CD14-positive monocyte (primary cell): ENCODE data around the gene TENM3. TPM values are rescaled to one million over a fixed set of nuclear protein-coding genes. Genes with fewer than 3 reads are reported as not detected.

Experiments used
- DNase-seq, 3 donors: peaks; one replicate each; pipeline ENCODE4 v3.0.0-alpha.2; 2011 to 2022
- H2AFZ ChIP-seq: 2 replicates; pipeline ENCODE4 v1.6.0; 2012; ENCODE audit warnings: mild to moderate bottlenecking, low read depth, low read length, inconsistent platforms; ENCODE audit not compliant: insufficient read depth, poor library complexity, severe bottlenecking
- H3K27ac ChIP-seq, 2 donors: 1 replicate in 1 of 2; 2 replicates in 1 of 2; pipeline ENCODE4 v1.5.1; 2012 to 2013; ENCODE audit warnings: low read length in 2 of 2, control low read depth in 1 of 2, inconsistent platforms in 1 of 2, low read depth in 1 of 2, mild to moderate bottlenecking in 1 of 2
- H3K27me3 ChIP-seq, 2 donors: one replicate each; pipeline versions ENCODE4 v1.6.0 to v1.6.1; 2011 to 2013; ENCODE audit warnings: low read length in 2 of 2; ENCODE audit not compliant: control insufficient read depth in 2 of 2, insufficient read depth in 2 of 2
- H3K36me3 ChIP-seq, 2 donors: replicated peaks in 1 of 2; 1 replicate in 1 of 2; 2 replicates in 1 of 2; pipeline versions ENCODE4 v1.5.1 to v1.6.1; 2012 to 2013; ENCODE audit warnings: low read length in 2 of 2, control low read depth in 1 of 2, inconsistent platforms in 1 of 2, mild to moderate bottlenecking in 1 of 2; ENCODE audit not compliant: insufficient read depth in 2 of 2, control insufficient read depth in 1 of 2
- H3K4me1 ChIP-seq, 2 donors: 1 replicate in 1 of 2; 2 replicates in 1 of 2; pipeline versions ENCODE4 v1.5.1 to v1.6.1; 2012 to 2013; ENCODE audit warnings: low read length in 2 of 2, control low read depth in 1 of 2, inconsistent platforms in 1 of 2, mild to moderate bottlenecking in 1 of 2, moderate library complexity in 1 of 2; ENCODE audit not compliant: insufficient read depth in 2 of 2, control insufficient read depth in 1 of 2
- H3K4me2 ChIP-seq: replicated peaks from 2 replicates; pipeline ENCODE3; 2012; ENCODE audit warnings: low read length, moderate library complexity, mild to moderate bottlenecking; ENCODE audit not compliant: poor library complexity, severe bottlenecking; ENCODE audit errors: extremely low read depth
- H3K4me3 ChIP-seq, 3 experiments: fragments of 200-600 bp in 1 of 3; sonication (generic) in 1 of 3; replicated peaks in 1 of 3; 1 replicate in 2 of 3; 2 replicates in 1 of 3; pipeline ENCODE4 v1.5.1; 2011 to 2013; ENCODE audit warnings: low read length in 3 of 3, mild to moderate bottlenecking in 3 of 3, control low read depth in 2 of 3, low read depth in 2 of 3, inconsistent platforms in 1 of 3, moderate library complexity in 1 of 3
- H3K79me2 ChIP-seq: 2 replicates; pipeline ENCODE4 v1.6.0; 2012; ENCODE audit warnings: mild to moderate bottlenecking, control low read depth, inconsistent platforms, low read length, moderate library complexity; ENCODE audit not compliant: insufficient read depth
- H3K9ac ChIP-seq: 2 replicates; pipeline ENCODE4 v1.6.0; 2017; ENCODE audit warnings: low read length, mild to moderate bottlenecking; ENCODE audit not compliant: insufficient read depth, poor library complexity, severe bottlenecking
- H3K9me3 ChIP-seq, 2 donors: replicated peaks in 1 of 2; 1 replicate in 1 of 2; 2 replicates in 1 of 2; pipeline versions ENCODE4 v1.5.1 to v1.6.1; 2012 to 2013; ENCODE audit warnings: low read length in 2 of 2, control low read depth in 1 of 2; ENCODE audit not compliant: control insufficient read depth in 1 of 2, insufficient read depth in 1 of 2
- H4K20me1 ChIP-seq: 2 replicates; pipeline ENCODE4 v1.6.0; 2012; ENCODE audit warnings: mild to moderate bottlenecking, low read length, control low read depth, moderate library complexity; ENCODE audit not compliant: insufficient read depth
- H3K27ac Mint-ChIP-seq, 7 donors: one replicate each; pipeline ENCODE4 v1.8.0; 2020; ENCODE audit warnings: mild to moderate bottlenecking in 7 of 7, mixed read lengths in 7 of 7, moderate library complexity in 6 of 7, inconsistent platforms in 2 of 7
- H3K27me3 Mint-ChIP-seq, 3 donors: one replicate each; pipeline ENCODE4 v1.8.0; 2021 to 2022; ENCODE audit warnings: low read depth in 3 of 3, mild to moderate bottlenecking in 3 of 3, mixed read lengths in 3 of 3, moderate library complexity in 3 of 3, inconsistent platforms in 1 of 3
- H3K36me3 Mint-ChIP-seq, 2 donors: one replicate each; pipeline ENCODE4 v1.8.0; 2020; ENCODE audit warnings: mixed read lengths in 2 of 2, inconsistent platforms in 1 of 2, mild to moderate bottlenecking in 1 of 2
- H3K4me1 Mint-ChIP-seq: one replicate; pipeline ENCODE4 v1.8.0; 2020; ENCODE audit warnings: mild to moderate bottlenecking, mixed read lengths
- H3K4me3 Mint-ChIP-seq, 2 donors: one replicate each; pipeline ENCODE4 v1.8.0; 2020; ENCODE audit warnings: mild to moderate bottlenecking in 2 of 2, mixed read lengths in 2 of 2, moderate library complexity in 1 of 2
- H3K9me3 Mint-ChIP-seq, 7 donors: one replicate each; pipeline ENCODE4 v1.8.0; 2020 to 2022; ENCODE audit warnings: mixed read lengths in 7 of 7, mild to moderate bottlenecking in 6 of 7, moderate library complexity in 6 of 7, inconsistent platforms in 2 of 7
- CTCF ChIP-seq: fragments of 200-600 bp; IDR thresholded peaks from one replicate; pipeline ENCODE4 v1.8.0; 2022; ENCODE audit warnings: antibody characterized with exemption, mild to moderate bottlenecking
- WGBS: methylation state at CpG from one replicate; pipeline ENCODE4 v1.1.5; 2013; ENCODE audit warnings: missing lambda C conversion rate; ENCODE audit not compliant: insufficient coverage; 5-methylcytosine and 5-hydroxymethylcytosine counted together
- intact Hi-C, 2 donors: fragments of 100-400 bp; cut with micrococcal nuclease; formaldehyde crosslinking; loops; one replicate each; pipeline versions ENCODE4 v1.15.0 to v1.15.1; 2023
- polyA plus RNA-seq, 3 donors: library from polyadenylated mRNA; depleted of rRNA in 1 of 3; unstranded in 2 of 3; stranded (reverse) in 1 of 3; fragments of 300-500 nt in 2 of 3; fragments of >200 nt in 1 of 3; fragmentation: Illumina TruSeq in 2 of 3; gene quantifications; 1 replicate in 2 of 3; 2 replicates in 1 of 3; pipeline ENCODE4 v1.2.3, GENCODE V29; 2012 to 2021

Gene TENM3
- polyA plus RNA-seq, 3 donors, result not detected

GRCh38 chr4:182197611-182198010, 45.6 kb upstream of the TENM3 start:
- H3K79me2 ChIP-seq, result no peaks in the 10 kb centered on the region
- H3K4me2 ChIP-seq, result no peak overlapping the region
- peaks cover 0 to 9% of the 10 kb centered on the region in 2 donors for H3K9me3 ChIP-seq
- H3K27ac ChIP-seq, result no peak overlapping the region
- H3K36me3 ChIP-seq, result no peaks in the 10 kb centered on the region
- H3K4me1 ChIP-seq, result no peaks in the 10 kb centered on the region
- no peak overlapping the region for H2AFZ ChIP-seq
- no peak for DNase-seq
- no peaks in the 10 kb centered on the region for H4K20me1 ChIP-seq
- peaks cover 0 to 7% (median 3%) of the 10 kb centered on the region in 7 donors for H3K9me3 Mint-ChIP-seq
- H3K9ac ChIP-seq, result no peak overlapping the region
- H3K27me3 Mint-ChIP-seq, result peaks cover 0 to 3% (median 2%) of the 10 kb centered on the region in 3 donors
- no peak for TF ChIP-seq CTCF
- no peaks in the 10 kb centered on the region for H3K36me3 Mint-ChIP-seq
- H3K4me3 Mint-ChIP-seq, result no peak overlapping the region
- no peaks in the 10 kb centered on the region for H3K27me3 ChIP-seq
- no peaks in the 10 kb centered on the region for H3K4me1 Mint-ChIP-seq
- WGBS, result 85% methylated on average over 6 of the region's 9 CpGs
- H3K4me3 ChIP-seq, result no peak overlapping the region
- intact Hi-C loops, result no loop called here
- H3K27ac Mint-ChIP-seq, result no peak overlapping the region

- Histone ChIP-seq H3K27ac (no peak overlapping the region), H3K9ac (no peak overlapping the region), H3K79me2 (no peaks in the 10 kb centered on the region), H3K27me3 (no peaks in the 10 kb centered on the region), H3K36me3 (no peaks in the 10 kb centered on the region), H3K4me1 (no peaks in the 10 kb centered on the region), H4K20me1 (no peaks in the 10 kb centered on the region), H3K4me2 (no peak overlapping the region), H3K4me3 (no peak overlapping the region), H2AFZ (no peak overlapping the region), H3K9me3 (peaks cover 0 to 4% of the 10 kb centered on the region in 2 donors)
- no peaks in the 10 kb centered on the region for H3K4me1 Mint-ChIP-seq
- no peaks in the 10 kb centered on the region for H3K36me3 Mint-ChIP-seq
- peaks cover 0 to 3% (median 2%) of the 10 kb centered on the region in 3 donors for H3K27me3 Mint-ChIP-seq
- no peak for TF ChIP-seq CTCF
- WGBS, result 40% methylated on average over 2 of the region's 3 CpGs
- no peak overlapping the region for H3K27ac Mint-ChIP-seq
- intact Hi-C loops, result no loop called here
- DNase-seq, result no peak
- H3K4me3 Mint-ChIP-seq, result no peak overlapping the region
- H3K9me3 Mint-ChIP-seq, result peaks cover 0 to 11% (median 4%) of the 10 kb centered on the region in 7 donors
Measured at GRCh38 chr4:182201871-182202270, 41.3 kb upstream of the TENM3 start.
